ENCODE results near the gene EGLN2. TPM values are rescaled to one million over a fixed set of nuclear protein-coding genes. Genes with fewer than 3 reads are reported as not detected.
"Not testable (repeated sequence)": the region's sequence is repeated elsewhere in the genome, so short reads cannot be mapped to it uniquely, and the experiment has no call there.

EGLN2 gene
- total RNA-seq, 1 donor from 2014 or later = 37.1 TPM

GRCh38 chr19:40842997-40843652 is 44.1 kb downstream of the EGLN2 start:
- H3K9me3 ChIP-seq (ENCODE audit: control insufficient read depth in 3 of 3, low read length in 3 of 3); H3K27ac ChIP-seq (ENCODE audit: low read depth, low read length); H3K4me1 ChIP-seq (ENCODE audit: control insufficient read depth in 3 of 3, insufficient read depth in 3 of 3, low read length in 3 of 3); H3K9ac ChIP-seq (ENCODE audit: low read depth in 1 of 3, low read length in 3 of 3); H3K4me3 ChIP-seq (ENCODE audit: low read length in 3 of 3); H3K36me3 ChIP-seq (ENCODE audit: control insufficient read depth in 3 of 3, insufficient read depth in 3 of 3, low read length in 3 of 3): not testable (repeated sequence)
- peaks cover under 1 to 16% (median 5%) of the 10 kb centered on the region in 3 donors for H3K27me3 ChIP-seq (ENCODE audit: control insufficient read depth in 3 of 3, insufficient read depth in 3 of 3, low read length in 3 of 3)

DNA sequence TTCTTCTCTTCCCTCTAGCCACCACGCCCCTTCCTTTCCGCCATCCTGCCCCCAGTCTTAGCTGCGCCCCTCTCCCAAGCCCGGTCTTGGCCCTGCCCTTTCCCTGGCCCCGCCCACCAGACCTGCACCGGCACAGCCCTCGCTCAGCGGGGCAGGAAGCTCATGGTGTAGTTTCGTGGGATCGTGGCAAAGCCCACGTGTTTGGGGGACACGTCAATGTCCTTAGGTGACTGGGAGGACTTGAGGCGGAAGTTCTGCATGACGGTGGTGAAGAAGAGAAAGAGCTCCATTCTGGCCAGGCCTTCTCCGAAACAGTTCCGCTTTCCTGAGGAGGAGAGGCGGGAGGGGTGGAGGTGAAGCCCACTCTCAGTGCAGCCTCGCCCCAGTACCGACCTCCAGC is 44.7 kb downstream of the EGLN2 start:
- not testable (repeated sequence) for H3K4me1 ChIP-seq (ENCODE audit: control insufficient read depth in 3 of 3, insufficient read depth in 3 of 3, low read length in 3 of 3); H3K9me3 ChIP-seq (ENCODE audit: control insufficient read depth in 3 of 3, low read length in 3 of 3); H3K4me3 ChIP-seq (ENCODE audit: low read length in 3 of 3); H3K27ac ChIP-seq (ENCODE audit: low read depth, low read length); H3K9ac ChIP-seq (ENCODE audit: low read depth in 1 of 3, low read length in 3 of 3); H3K36me3 ChIP-seq (ENCODE audit: control insufficient read depth in 3 of 3, insufficient read depth in 3 of 3, low read length in 3 of 3)
- H3K27me3 ChIP-seq (ENCODE audit: control insufficient read depth in 3 of 3, insufficient read depth in 3 of 3, low read length in 3 of 3) = peaks cover 2 to 22% (median 5%) of the 10 kb centered on the region in 3 donors

GRCh38 chr19:40846722-40847121 is 47.7 kb downstream of the EGLN2 start:
- not testable (repeated sequence) for H3K27ac ChIP-seq (ENCODE audit: low read depth, low read length); H3K9ac ChIP-seq (ENCODE audit: low read depth in 1 of 3, low read length in 3 of 3); H3K9me3 ChIP-seq (ENCODE audit: control insufficient read depth in 3 of 3, low read length in 3 of 3); H3K4me1 ChIP-seq (ENCODE audit: control insufficient read depth in 3 of 3, insufficient read depth in 3 of 3, low read length in 3 of 3); H3K4me3 ChIP-seq (ENCODE audit: low read length in 3 of 3); H3K36me3 ChIP-seq (ENCODE audit: control insufficient read depth in 3 of 3, insufficient read depth in 3 of 3, low read length in 3 of 3)
- peaks cover 2 to 24% (median 5%) of the 10 kb centered on the region in 3 donors for H3K27me3 ChIP-seq (ENCODE audit: control insufficient read depth in 3 of 3, insufficient read depth in 3 of 3, low read length in 3 of 3)

DNA sequence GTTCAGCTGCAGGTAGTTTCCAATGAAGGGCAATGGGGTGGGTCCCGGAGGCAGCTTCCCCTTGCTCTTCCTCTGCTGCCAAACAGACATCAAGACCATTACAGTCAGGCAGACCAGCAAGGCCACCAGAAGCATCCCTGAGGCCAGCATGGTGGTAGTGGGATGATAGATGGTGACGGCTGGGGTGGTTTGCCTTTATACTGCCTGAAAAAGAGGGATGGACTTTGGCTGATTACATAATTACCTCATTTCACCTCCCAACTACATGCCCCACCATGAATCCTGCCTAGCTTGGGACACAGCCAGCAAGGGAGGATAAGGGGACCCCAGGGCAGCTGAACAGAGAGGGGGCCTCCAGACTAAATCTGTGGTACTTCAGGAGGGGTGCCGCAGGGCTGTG is 51.3 kb downstream of the EGLN2 start, which contains the start of gene CYP2A6:
Gene CYP2A6, minus strand, starts transcription at position 171 of the 400 bp plus-strand sequence. Its CDS starts 21 bp downstream, at position 150.
- not testable (repeated sequence) for H3K36me3 ChIP-seq (ENCODE audit: control insufficient read depth in 3 of 3, insufficient read depth in 3 of 3, low read length in 3 of 3); H3K27ac ChIP-seq (ENCODE audit: low read depth, low read length); H3K4me1 ChIP-seq (ENCODE audit: control insufficient read depth in 3 of 3, insufficient read depth in 3 of 3, low read length in 3 of 3); H3K4me3 ChIP-seq (ENCODE audit: low read length in 3 of 3); H3K9ac ChIP-seq (ENCODE audit: low read depth in 1 of 3, low read length in 3 of 3); H3K9me3 ChIP-seq (ENCODE audit: control insufficient read depth in 3 of 3, low read length in 3 of 3)
- peaks cover 2 to 13% (median 5%) of the 10 kb centered on the region in 3 donors for H3K27me3 ChIP-seq (ENCODE audit: control insufficient read depth in 3 of 3, insufficient read depth in 3 of 3, low read length in 3 of 3)

DNA sequence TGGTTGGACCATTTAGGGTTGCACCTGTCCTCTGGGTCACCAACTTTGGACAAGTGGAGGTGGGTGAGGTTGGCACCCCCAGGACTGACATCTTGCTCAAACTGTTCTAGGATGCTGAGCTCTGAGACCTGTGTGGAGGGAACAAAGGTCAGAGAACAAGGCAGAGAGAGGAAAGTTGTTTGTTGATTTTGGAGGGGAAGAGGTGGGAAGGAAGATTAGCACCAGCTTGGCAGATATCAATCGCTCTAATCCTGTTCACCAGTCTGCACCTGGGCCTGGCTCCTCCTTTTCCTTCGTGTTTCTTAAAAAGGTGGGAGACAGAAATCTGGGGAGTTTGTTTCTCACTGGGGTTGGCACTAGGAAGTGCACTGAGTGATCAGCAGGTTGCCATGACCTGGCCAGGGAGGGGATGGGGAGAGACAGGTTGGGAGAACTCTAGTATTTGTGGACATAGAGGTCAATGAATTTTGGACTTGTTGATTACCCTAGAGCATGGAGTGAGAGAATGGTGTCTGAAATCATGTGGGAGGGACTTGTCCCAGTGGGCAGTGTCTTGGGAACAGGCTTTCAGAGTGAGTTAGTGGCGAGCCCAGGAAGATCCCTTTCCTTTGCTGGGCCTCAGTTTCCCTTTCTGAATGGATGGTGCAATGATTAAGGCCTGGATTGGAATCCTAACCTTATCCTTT is 53.6 kb downstream of the EGLN2 start:
- H3K4me1 ChIP-seq (ENCODE audit: control insufficient read depth in 3 of 3, insufficient read depth in 3 of 3, low read length in 3 of 3); H3K27ac ChIP-seq (ENCODE audit: low read depth, low read length); H3K9me3 ChIP-seq (ENCODE audit: control insufficient read depth in 3 of 3, low read length in 3 of 3); H3K9ac ChIP-seq (ENCODE audit: low read depth in 1 of 3, low read length in 3 of 3); H3K4me3 ChIP-seq (ENCODE audit: low read length in 3 of 3); H3K36me3 ChIP-seq (ENCODE audit: control insufficient read depth in 3 of 3, insufficient read depth in 3 of 3, low read length in 3 of 3): not testable (repeated sequence)
- peaks cover 0 to 11% (median 2%) of the 10 kb centered on the region in 3 donors for H3K27me3 ChIP-seq (ENCODE audit: control insufficient read depth in 3 of 3, insufficient read depth in 3 of 3, low read length in 3 of 3)

Other genes starting within 250 kb of the EGLN2 start
- gene SHKBP1, start 222.3 kb upstream of the EGLN2 start, total RNA-seq = 6.3 TPM
- 86.6 TPM for gene LTBP4, start 197.8 kb upstream of the EGLN2 start, total RNA-seq
- 9.4 TPM for gene NUMBL, start 108.5 kb upstream of the EGLN2 start, total RNA-seq
- 19.3 TPM for gene COQ8B, start 82.3 kb upstream of the EGLN2 start, total RNA-seq
- 6.8 TPM for gene ITPKC, start 82.1 kb upstream of the EGLN2 start, total RNA-seq
- gene ACTMAP, start 48.7 kb upstream of the EGLN2 start, total RNA-seq = under 0.01 TPM
- gene SNRPA, start 48.0 kb upstream of the EGLN2 start, total RNA-seq = 7.8 TPM
- gene MIA, start 23.7 kb upstream of the EGLN2 start, total RNA-seq = 2.1 TPM
- gene RAB4B, start 20.9 kb upstream of the EGLN2 start, total RNA-seq = 2.1 TPM
- gene CYP2A6, start 51.3 kb downstream of the EGLN2 start, total RNA-seq = not detected
- not detected for gene CYP2A7, start 83.0 kb downstream of the EGLN2 start, total RNA-seq
- gene CYP2B6, start 192.1 kb downstream of the EGLN2 start, total RNA-seq = not detected

All from skeletal muscle tissue (tissue), 4 donors.